ENCODE measurements around the gene CFAP126.
"Not testable (repeated sequence)": the region's sequence is repeated elsewhere in the genome, so short reads cannot be mapped to it uniquely, and the experiment has no call there.

CFAP126 gene

GRCh38 chr1:161342177-161342576, 25.5 kb downstream of the CFAP126 start:
- no peak overlapping the region for H2AFZ ChIP-seq
- no peak overlapping the region for H3K4me3 ChIP-seq (ENCODE audit: low read depth, low read length)
- no peaks in the 10 kb centered on the region for H3K4me1 ChIP-seq
- H3K36me3 ChIP-seq (ENCODE audit: control insufficient read depth, insufficient read depth, low read length) = no peaks in the 10 kb centered on the region
- H3K27me3 ChIP-seq (ENCODE audit: control insufficient read depth, insufficient read depth, low read length) = no peaks in the 10 kb centered on the region
- no peaks in the 10 kb centered on the region for H3K9me3 ChIP-seq (ENCODE audit: control insufficient read depth, low read length)
- no peak overlapping the region for H3K9ac ChIP-seq
- no peak for TF ChIP-seq CTCF (IDR thresholded peaks at IDR 0.05)
- no peak overlapping the region for H3K27ac ChIP-seq
- H3K4me2 ChIP-seq (ENCODE audit: low read length) = no peak overlapping the region
- peaks cover 2% of the 10 kb centered on the region for H3K79me2 ChIP-seq

- Histone ChIP-seq H3K27me3 (ENCODE audit: control insufficient read depth, insufficient read depth, low read length) (no peaks in the 10 kb centered on the region), H3K9me3 (ENCODE audit: control insufficient read depth, low read length) (no peaks in the 10 kb centered on the region), H3K27ac (no peak overlapping the region), H2AFZ (no peak overlapping the region), H3K9ac (no peak overlapping the region), H3K4me1 (no peaks in the 10 kb centered on the region), H3K79me2 (no peaks in the 10 kb centered on the region), H3K4me3 (ENCODE audit: low read depth, low read length) (no peak overlapping the region), H3K36me3 (ENCODE audit: control insufficient read depth, insufficient read depth, low read length) (no peaks in the 10 kb centered on the region), H3K4me2 (ENCODE audit: low read length) (no peak overlapping the region)
- no peak for TF ChIP-seq CTCF (IDR thresholded peaks at IDR 0.05)
These were observed 31.9 kb downstream of the CFAP126 start for GRCh38 chr1:161335796-161336195.

- Histone ChIP-seq H3K9me3 (ENCODE audit: control insufficient read depth, low read length) (no peaks in the 10 kb centered on the region), H3K9ac (no peak overlapping the region), H3K4me3 (ENCODE audit: low read depth, low read length) (no peak overlapping the region), H3K79me2 (no peaks in the 10 kb centered on the region), H3K27ac (no peak overlapping the region), H3K36me3 (ENCODE audit: control insufficient read depth, insufficient read depth, low read length) (no peaks in the 10 kb centered on the region), H3K4me2 (ENCODE audit: low read length) (no peak overlapping the region), H3K4me1 (no peaks in the 10 kb centered on the region), H2AFZ (no peak overlapping the region), H3K27me3 (ENCODE audit: control insufficient read depth, insufficient read depth, low read length) (no peaks in the 10 kb centered on the region)
- no peak for TF ChIP-seq CTCF (IDR thresholded peaks at IDR 0.05)
These were observed 34.5 kb downstream of the CFAP126 start for GRCh38 chr1:161333166-161333565.

- Histone ChIP-seq H3K79me2 (no peaks in the 10 kb centered on the region), H3K27me3 (ENCODE audit: control insufficient read depth, insufficient read depth, low read length) (no peaks in the 10 kb centered on the region), H3K9me3 (ENCODE audit: control insufficient read depth, low read length) (no peaks in the 10 kb centered on the region), H3K36me3 (ENCODE audit: control insufficient read depth, insufficient read depth, low read length) (no peaks in the 10 kb centered on the region), H3K4me3 (ENCODE audit: low read depth, low read length) (no peak overlapping the region), H3K4me1 (no peaks in the 10 kb centered on the region), H3K9ac (no peak overlapping the region), H3K27ac (no peak overlapping the region), H2AFZ (no peak overlapping the region), H3K4me2 (ENCODE audit: low read length) (no peak overlapping the region)
- no peak for TF ChIP-seq CTCF (IDR thresholded peaks at IDR 0.05)
These were observed 37.3 kb downstream of the CFAP126 start for GRCh38 chr1:161330346-161330745.

GRCh38 chr1:161324020-161324419, 43.7 kb downstream of the CFAP126 start:
- H3K4me1 ChIP-seq = no peaks in the 10 kb centered on the region
- no peak overlapping the region for H3K9ac ChIP-seq
- no peak for TF ChIP-seq CTCF (IDR thresholded peaks at IDR 0.05)
- H3K4me2 ChIP-seq (ENCODE audit: low read length) = no peak overlapping the region
- no peak overlapping the region for H3K27ac ChIP-seq
- no peaks in the 10 kb centered on the region for H3K9me3 ChIP-seq (ENCODE audit: control insufficient read depth, low read length)
- H2AFZ ChIP-seq = no peak overlapping the region
- no peaks in the 10 kb centered on the region for H3K36me3 ChIP-seq (ENCODE audit: control insufficient read depth, insufficient read depth, low read length)
- H3K79me2 ChIP-seq = no peaks in the 10 kb centered on the region
- no peak overlapping the region for H3K4me3 ChIP-seq (ENCODE audit: low read depth, low read length)
- no peaks in the 10 kb centered on the region for H3K27me3 ChIP-seq (ENCODE audit: control insufficient read depth, insufficient read depth, low read length)

GRCh38 chr1:161315841-161316674, 51.6 kb downstream of the CFAP126 start:
- not testable (repeated sequence) for H3K4me2 ChIP-seq (ENCODE audit: low read length); H3K27me3 ChIP-seq (ENCODE audit: control insufficient read depth, insufficient read depth, low read length); H3K36me3 ChIP-seq (ENCODE audit: control insufficient read depth, insufficient read depth, low read length); H3K27ac ChIP-seq; H3K79me2 ChIP-seq; H3K9me3 ChIP-seq (ENCODE audit: control insufficient read depth, low read length); H3K4me3 ChIP-seq (ENCODE audit: low read depth, low read length); H3K9ac ChIP-seq; H2AFZ ChIP-seq; H3K4me1 ChIP-seq
